HG03066 (cell line): ENCODE data around the gene TBX15.

Experiments
- ATAC-seq: cut with Tn5 transposase; IDR thresholded peaks from one replicate; pipeline ENCODE4 v1.9.1; 2021; ENCODE audit warnings: low read depth; ENCODE audit not compliant: unreplicated experiment

Gene TBX15

GRCh38 chr1:119002028-119002686, 14.0 kb upstream of the TBX15 start:
- no peak for ATAC-seq

DNA sequence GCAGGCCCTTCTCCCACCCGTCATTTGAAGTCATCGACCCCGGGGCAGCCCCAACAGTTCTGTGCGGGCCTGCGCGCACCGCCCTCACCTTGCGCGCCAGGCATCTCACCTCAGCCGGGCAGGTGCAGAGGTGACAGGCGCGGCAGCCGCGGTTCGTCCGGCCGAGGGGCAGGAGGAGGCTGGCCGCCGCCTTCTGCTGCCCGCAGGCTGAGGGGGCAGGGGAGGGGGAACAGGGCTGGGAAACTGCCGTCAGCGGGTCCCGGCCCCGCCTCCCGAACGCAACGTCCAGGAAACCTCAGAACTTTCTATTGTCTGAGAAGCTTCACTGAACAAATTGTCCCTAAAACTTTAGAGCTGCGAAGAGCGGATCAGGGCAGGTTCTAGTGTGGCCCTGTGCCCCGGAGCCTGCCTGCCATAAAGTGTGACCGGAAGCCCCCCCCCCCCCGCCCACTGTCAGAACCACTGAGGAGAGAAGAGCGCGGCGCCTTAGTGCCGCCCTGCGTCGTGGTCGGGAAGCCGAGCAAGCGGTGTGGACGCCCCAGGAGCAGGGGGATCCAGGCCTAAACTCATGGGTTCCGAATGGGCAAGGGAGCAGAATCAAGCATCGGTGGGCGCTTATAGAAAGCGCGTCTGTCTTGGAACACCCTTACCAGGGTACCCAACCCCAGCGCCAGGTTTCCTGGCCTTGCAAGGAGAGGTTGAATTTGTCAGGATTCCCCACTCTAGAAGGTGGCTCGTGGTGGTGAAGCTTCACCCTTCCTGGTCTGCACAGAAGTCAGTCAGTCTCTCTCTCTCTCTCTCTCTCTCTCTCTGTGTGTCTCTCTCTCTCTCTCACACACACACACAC, 13.3 kb upstream of the TBX15 start:
- no peak for ATAC-seq

- ATAC-seq = no peak
Measured at GRCh38 chr1:119000371-119001180, 12.4 kb upstream of the TBX15 start.

GRCh38 chr1:118999348-119000071, 11.4 kb upstream of the TBX15 start:
- no peak for ATAC-seq

- ATAC-seq = no peak
Measured at GRCh38 chr1:118998171-118998570, 10.0 kb upstream of the TBX15 start.

GRCh38 chr1:118997225-118997624, 9.1 kb upstream of the TBX15 start:
- no peak for ATAC-seq

GRCh38 chr1:118995312-118996016, 7.3 kb upstream of the TBX15 start:
- ATAC-seq = no peak

DNA sequence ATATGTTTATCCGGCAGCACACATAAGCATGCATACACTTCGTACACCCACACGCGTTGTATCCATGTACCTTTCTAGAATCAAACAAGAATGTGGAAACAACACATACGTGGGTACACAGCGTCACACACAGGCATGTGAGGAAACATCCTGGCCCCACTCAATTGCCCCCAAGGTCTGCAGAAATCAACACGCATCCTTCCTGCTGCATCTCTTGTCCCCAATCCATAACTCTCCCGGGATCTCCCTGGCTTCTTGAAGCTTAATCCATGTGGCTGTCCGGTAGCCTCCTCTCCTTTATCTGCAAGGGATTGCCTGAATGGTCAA, 5.5 kb upstream of the TBX15 start:
- no peak for ATAC-seq

- ATAC-seq = no peak
Measured at GRCh38 chr1:118992868-118993699, 4.9 kb upstream of the TBX15 start.

- no peak for ATAC-seq
Measured at GRCh38 chr1:118992237-118992825, 4.2 kb upstream of the TBX15 start.

- no peak for ATAC-seq
Measured at GRCh38 chr1:118991448-118991847, 3.3 kb upstream of the TBX15 start.

GRCh38 chr1:118990513-118991152, 2.5 kb upstream of the TBX15 start:
- no peak for ATAC-seq

- ATAC-seq = no peak
Measured at GRCh38 chr1:118989878-118990378, 1.8 kb upstream of the TBX15 start.

DNA sequence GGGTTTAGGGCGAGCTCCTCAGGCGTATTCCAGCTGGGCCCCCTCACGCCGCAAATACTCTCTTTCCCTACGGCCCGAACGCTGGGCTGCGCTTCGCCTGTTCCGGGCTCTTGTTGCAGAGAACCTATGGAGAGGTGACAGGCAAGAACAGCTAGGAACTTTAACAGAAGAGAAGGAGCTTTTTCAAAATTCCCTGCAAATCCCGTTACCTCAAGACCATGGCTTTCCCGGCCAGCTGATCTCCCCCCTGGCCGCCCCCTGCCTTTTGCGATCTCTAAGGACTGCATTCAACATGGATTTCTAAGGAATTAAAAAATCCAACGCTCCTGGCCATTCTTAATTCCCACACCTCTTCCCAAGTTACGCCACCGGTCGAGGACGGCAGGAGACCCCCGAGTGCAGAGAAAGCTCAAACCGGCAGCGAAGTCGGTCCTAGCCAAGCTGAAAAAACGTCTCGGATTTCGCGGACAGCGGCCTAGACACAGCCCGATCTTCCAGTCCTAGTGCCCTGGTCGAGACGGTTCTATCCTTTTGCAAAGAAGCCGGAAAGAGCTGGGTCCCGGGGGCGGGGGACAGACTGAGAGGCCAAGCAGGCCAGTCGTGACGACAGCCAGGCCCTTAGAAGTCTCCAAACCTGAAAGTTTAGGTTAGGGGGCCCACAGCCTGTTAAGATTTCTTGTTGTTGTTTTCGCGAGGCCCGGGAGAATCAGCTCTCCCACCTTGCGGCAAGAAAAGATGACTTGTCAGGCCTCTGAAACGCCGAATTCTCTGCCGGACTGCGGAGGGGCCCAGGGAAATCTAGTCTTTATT, 1.1 kb upstream of the TBX15 start:
- ATAC-seq = no peak

DNA sequence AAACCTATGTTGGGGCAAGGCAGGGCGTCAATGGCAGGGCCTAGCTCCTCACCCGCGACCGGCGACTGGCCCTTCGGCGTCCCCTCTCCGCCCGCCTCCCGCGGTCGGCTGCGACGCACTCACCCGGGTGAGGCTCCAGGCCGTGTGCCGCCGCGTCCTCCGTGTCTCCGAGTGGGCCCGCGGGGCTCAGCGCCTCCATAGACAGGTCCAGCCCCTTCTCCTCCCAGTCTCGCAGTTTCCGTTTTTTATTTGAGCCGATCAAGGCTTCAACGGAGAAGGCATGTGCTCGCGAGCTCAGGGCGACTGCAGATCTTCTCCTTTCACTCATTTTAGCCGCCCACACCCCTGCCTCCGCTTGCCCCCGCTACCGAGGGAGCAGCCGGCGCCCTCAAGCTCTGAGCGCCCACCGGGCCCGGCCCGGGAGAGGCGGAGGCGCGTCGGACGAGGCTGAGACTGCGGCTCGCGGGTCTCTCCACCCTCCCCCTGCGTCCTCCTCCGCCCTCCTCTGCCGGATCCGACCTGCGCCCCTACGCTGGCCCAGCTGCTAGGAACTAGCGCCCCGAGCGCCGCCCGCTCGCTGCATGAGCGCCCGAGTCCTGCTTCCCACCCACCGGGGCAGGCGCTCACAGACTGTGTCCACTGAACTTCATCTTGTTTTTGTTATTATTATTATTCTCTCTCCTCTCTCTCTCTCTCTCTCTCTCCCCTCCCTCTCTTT, 516 bp downstream of the TBX15 start:
- no peak for ATAC-seq

DNA sequence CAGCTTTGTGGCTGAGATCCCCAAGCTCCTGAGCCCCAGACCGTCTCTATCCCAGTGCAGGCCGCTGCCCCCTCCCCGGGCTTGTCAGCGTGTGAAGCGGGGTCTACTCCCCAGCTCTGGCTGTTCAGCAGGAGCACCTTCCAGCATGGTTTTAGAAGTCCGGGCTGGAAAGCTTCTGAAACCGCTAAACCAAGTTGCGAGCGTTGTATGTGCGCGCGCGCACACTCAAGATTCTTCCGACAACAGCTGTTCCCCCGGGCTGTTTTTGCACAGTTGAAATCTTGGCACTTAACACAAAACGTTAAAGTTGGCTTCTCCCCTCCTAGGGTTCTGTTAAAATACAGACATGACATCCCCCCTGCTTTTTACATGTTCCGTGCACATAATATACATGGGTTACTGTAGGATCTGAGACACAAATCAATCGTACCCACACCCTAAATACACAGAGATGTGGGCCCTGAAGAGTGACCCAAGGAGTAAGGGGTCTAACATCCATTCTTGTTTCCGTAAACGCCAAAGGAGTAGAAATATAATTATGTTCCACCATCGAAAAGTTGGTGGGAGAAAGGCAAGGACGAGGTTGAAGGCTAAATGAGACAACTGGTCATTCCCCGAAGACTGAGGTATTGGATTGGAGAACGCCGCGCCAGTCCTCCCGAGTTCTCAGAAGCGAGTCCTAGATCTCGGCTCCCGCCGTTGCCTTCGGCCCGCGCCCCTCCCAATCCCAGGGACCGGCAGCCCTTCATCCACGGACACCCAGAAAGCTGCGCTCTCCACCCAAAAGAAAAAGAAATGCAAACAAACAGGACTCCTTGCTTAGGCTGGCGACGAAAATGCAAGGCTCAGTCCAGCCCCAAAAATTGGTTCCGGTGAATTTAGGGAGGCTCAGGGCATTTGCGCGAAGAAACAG, 1.3 kb downstream of the TBX15 start:
- no peak for ATAC-seq
